GM19438 (cell line): ENCODE measurements around the gene NFATC3.
A peak's percentile ranks its signal among the peaks of the same experiment; 100 is the strongest.

ENCODE experiments used
- ATAC-seq: cut with Tn5 transposase; IDR thresholded peaks from one replicate; pipeline ENCODE4 v1.9.1; 2021; ENCODE audit warnings: low read depth; ENCODE audit not compliant: unreplicated experiment

The NFATC3 gene

GRCh38 chr16:68228652-68229051 is 143.5 kb downstream of the NFATC3 start:
- ATAC-seq = no peak

- no peak for ATAC-seq
Observed at GRCh38 chr16:68229431-68230175, 144.4 kb downstream of the NFATC3 start.

- ATAC-seq = no peak
Observed at GRCh38 chr16:68230176-68230571, 145.0 kb downstream of the NFATC3 start.

- no peak for ATAC-seq
Observed at GRCh38 chr16:68230956-68231355, 145.8 kb downstream of the NFATC3 start.

GRCh38 chr16:68231384-68232136 is 146.4 kb downstream of the NFATC3 start:
- no peak for ATAC-seq

GRCh38 chr16:68232335-68232734 is 147.2 kb downstream of the NFATC3 start:
- no peak for ATAC-seq

- no peak for ATAC-seq
Observed at GRCh38 chr16:68233085-68233834, 148.1 kb downstream of the NFATC3 start.

- ATAC-seq = no peak
Observed at GRCh38 chr16:68233835-68234187, 148.6 kb downstream of the NFATC3 start.

GRCh38 chr16:68234188-68235107 is 149.3 kb downstream of the NFATC3 start:
- ATAC-seq = no peak

- no peak for ATAC-seq
Observed at GRCh38 chr16:68235108-68235886, 150.1 kb downstream of the NFATC3 start.

- no peak for ATAC-seq
Observed at GRCh38 chr16:68235887-68236136, 150.6 kb downstream of the NFATC3 start, which contains the start of gene ESRP2. Gene ESRP2 (minus strand): TSS chr16:68236127. CDS start chr16:68236045, 82 bp downstream.

- no peak for ATAC-seq
Observed at GRCh38 chr16:68236137-68236825, 151.1 kb downstream of the NFATC3 start.

GRCh38 chr16:68236826-68237242 is 151.7 kb downstream of the NFATC3 start:
- ATAC-seq = no peak

- ATAC-seq = peak; percentile 80
Observed at GRCh38 chr16:68237243-68238028, 152.3 kb downstream of the NFATC3 start.

- peak; percentile 19 for ATAC-seq
Observed at GRCh38 chr16:68238029-68238345, 152.8 kb downstream of the NFATC3 start.

GRCh38 chr16:68242085-68242484 is 156.9 kb downstream of the NFATC3 start:
- ATAC-seq = no peak

GRCh38 chr16:68242926-68243858 is 158.0 kb downstream of the NFATC3 start:
- ATAC-seq = no peak
